Measurements from ENCODE around the gene PPP2R2D.

GRCh38 chr10:131875501-131875900 lies 25.3 kb upstream of the PPP2R2D start:
- TF ChIP-seq EP300 (IDR thresholded peaks at IDR 0.05) (no peak), POLR2A (IDR thresholded peaks at IDR 0.05) (no peak), CTCF (IDR thresholded peaks at IDR 0.05) (no peak), POLR2AphosphoS5 (IDR thresholded peaks at IDR 0.05) (no peak)
